Neural cell (in vitro differentiated cells): Measurements from ENCODE around the gene GAS7.

Source experiments
- CTCF ChIP-seq: fragments of 450-650 bp; IDR thresholded peaks from 2 replicates; pipeline ENCODE4 v1.5.1; 2014; ENCODE audit warnings: antibody characterized with exemption, mild to moderate bottlenecking, moderate library complexity; ENCODE audit not compliant: poor library complexity, severe bottlenecking
- TAF1 ChIP-seq: IDR thresholded peaks from 2 replicates; pipeline ENCODE4 v1.6.1; 2012; ENCODE audit warnings: low read depth

GRCh38 chr17:10117581-10118001 is 80.8 kb downstream of the GAS7 start:
- TF ChIP-seq CTCF: no peak
- TF ChIP-seq TAF1: no peak
